GM21528 (cell line): ENCODE data around the gene APOC1.
"Not testable (repeated sequence)": the region's sequence is repeated elsewhere in the genome, so short reads cannot be mapped to it uniquely, and the experiment has no call there.

Source experiments
- ATAC-seq: cut with Tn5 transposase; IDR thresholded peaks from one replicate; pipeline ENCODE4 v1.9.1; 2021; ENCODE audit warnings: mild to moderate bottlenecking, moderate library complexity; ENCODE audit not compliant: unreplicated experiment, low FRiP score

Gene APOC1

DNA sequence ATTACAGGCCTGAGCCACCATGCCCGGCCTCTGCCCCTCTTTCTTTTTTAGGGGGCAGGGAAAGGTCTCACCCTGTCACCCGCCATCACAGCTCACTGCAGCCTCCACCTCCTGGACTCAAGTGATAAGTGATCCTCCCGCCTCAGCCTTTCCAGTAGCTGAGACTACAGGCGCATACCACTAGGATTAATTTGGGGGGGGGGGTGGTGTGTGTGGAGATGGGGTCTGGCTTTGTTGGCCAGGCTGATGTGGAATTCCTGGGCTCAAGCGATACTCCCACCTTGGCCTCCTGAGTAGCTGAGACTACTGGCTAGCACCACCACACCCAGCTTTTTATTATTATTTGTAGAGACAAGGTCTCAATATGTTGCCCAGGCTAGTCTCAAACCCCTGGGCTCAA lies 4.6 kb upstream of the APOC1 start:
- ATAC-seq = no peak

DNA sequence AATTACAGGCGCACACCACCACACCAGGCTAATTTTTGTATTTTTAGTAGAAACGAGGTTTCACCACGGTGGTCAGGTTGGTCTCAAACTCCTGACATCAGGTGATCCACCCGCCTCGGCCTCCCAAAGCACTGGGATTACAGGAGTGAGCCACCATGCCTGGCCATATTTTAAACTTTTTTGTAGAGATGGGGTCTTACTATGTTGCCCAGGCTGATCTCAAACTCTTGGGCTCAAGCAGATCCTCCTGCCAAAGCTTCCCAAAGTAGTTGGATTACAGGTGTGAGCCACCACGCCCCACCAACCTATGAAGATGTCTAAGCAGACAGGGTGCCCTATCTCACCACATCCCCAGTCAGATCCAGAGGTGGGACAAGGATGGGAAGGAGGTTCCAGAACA lies 2.5 kb upstream of the APOC1 start:
- ATAC-seq = not testable (repeated sequence)

DNA sequence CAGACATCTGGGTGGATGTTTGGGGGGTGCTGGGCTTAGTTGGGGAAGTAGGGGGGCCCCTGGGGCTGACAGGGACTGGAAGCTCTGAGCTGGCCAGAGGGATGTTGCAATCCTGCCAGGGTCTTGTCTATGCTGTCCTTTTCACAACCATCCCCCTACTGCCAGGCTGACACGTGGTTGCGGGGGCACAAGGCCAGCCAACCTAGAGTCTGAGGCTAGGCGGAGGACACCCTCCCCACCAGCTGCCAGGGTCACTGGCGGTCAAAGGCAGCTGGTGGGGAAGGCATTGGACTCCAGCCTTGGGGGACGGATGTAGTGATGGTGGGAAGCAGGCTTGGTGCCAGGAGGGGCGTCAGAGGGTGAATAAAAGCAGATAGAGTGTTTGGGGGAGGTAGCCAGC lies 1.6 kb upstream of the APOC1 start:
- ATAC-seq = no peak

DNA sequence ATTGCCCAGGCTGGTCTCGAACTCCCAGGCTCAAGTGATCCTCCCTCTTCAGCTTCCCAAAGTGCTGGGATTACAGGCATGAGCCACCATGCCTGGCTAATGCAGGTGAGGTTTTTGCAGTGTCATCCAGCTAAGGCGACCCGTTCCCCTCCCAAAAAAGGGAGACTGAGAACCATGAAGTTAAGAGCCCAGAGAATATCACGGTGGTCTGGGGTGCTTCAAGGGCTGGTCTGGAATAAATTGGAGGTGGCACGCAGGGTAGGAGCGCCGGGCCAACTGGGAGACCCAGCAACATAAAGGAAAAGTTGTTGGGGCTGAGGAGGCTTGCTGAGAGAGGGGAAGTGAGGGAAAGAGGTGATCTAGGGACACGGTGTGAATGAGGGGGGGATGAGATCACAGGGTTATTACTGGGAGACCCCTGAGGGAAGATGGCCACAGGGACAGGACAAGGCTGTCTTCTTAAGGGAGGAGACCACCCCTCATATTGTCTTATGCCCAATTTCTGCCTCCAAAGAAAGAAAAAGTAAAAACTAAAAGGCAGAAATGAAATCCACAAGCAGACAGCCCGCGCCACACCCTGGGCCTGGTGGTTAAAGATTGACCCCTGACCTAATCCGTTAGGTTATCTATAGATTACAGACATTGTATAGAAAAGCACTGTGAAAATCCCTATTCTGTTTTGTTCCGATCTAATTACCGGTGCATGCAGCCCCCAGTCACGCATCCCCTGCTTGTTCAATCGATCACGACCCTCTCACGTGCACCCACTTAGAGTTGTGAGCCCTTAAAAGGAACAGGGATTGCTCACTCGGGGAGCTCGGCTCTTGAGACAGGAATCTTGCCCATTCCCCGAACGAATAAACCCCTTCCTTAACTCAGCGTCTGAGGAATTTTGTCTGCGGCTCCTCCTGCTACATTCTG lies 636 bp upstream of the APOC1 start:
- not testable (repeated sequence) for ATAC-seq

DNA sequence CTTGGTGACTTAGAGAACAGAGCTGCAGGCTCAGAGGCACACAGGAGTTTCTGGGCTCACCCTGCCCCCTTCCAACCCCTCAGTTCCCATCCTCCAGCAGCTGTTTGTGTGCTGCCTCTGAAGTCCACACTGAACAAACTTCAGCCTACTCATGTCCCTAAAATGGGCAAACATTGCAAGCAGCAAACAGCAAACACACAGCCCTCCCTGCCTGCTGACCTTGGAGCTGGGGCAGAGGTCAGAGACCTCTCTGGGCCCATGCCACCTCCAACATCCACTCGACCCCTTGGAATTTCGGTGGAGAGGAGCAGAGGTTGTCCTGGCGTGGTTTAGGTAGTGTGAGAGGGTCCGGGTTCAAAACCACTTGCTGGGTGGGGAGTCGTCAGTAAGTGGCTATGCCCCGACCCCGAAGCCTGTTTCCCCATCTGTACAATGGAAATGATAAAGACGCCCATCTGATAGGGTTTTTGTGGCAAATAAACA lies 9.9 kb downstream of the APOC1 start:
- no peak for ATAC-seq

DNA sequence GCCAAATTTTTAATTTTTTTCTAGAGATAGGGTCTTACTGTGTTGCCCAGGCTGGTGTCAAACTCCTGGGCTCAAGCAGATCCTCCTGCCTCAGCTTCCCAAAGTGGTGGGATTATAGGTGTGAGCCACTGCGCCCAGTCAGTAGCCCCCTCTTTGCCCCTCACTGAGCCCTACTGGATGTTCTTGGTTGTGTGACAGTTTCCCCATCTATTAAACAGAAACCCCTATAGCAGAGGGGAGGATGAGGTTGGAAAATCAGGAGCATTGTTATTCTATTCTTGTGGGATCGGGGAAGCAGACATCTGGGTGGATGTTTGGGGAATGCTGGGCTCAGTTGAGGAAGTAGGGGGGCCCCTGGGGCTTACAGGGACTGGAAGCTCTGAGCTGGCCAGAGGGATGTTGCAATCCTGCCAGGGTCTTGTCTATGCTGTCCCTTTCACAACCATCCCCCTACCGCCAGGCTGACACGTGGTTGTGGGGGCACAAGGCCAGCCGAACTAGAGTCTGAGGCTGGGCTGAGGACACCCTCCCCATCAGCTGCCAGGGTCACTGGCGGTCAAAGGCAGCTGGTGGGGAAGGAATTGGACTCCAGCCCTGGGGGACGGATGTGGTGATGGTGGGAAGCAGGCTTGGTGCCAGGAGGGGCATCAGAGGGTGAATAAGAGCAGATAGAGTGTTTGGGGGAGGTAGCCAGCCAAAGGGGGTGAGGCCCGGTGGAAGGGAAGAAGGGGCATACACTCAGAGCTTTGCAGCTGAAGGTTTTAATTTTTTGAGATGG lies 10.9 kb downstream of the APOC1 start:
- no peak for ATAC-seq

DNA sequence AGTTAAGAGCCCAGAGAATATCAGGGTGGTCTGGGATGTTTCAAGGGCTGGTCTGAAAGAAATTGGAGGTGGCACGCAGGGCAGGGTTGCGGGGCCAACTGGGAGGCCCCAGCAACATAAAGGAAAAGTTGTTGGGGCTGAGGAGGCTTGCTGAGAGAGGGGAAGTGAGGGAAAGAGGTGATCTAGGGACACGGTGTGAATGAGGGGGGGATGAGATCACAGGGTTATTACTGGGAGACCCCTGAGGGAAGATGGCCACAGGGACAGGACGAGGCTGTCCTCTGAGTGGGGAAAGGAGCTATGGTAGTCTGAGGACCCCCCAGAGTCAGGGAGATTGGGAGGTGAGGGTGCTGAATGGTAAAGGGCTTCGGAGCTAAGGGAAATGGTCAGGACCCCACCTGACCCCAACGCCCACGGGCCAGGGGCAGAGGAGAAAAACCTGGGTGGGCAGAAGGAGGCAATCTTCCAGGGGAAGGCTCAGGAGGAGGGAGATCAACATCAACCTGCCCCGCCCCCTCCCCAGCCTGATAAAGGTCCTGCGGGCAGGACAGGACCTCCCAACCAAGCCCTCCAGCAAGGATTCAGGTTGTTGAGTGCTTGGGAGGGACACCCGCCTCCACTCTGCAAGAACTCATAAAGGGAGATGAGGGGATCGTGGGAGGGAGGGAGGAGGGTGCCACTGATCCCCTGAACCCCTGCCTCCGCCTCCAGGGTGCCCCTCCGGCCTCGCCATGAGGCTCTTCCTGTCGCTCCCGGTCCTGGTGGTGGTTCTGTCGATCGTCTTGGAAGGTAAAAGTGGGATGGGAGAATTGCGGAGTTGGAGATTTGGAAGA lies 12.1 kb downstream of the APOC1 start:
- not testable (repeated sequence) for ATAC-seq

DNA sequence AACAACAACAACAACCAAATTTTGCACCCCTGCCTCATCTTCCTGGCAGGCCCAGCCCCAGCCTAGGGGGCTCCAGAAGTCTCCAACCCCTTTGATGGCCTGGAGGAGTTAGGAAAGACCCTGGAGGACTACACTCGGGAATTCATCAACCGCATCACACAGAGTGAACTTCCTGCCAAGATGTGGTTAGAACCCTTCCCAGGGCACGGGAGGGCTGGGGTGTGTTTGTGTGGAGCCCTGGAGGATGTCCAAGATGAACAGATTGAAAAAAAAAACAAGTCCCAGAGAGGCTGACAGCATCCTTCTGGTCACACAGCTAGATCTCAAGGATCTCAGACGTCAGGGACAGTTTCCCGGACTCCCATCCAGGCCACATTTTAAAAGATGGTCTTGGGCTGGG lies 13.3 kb downstream of the APOC1 start:
- ATAC-seq = no peak

DNA sequence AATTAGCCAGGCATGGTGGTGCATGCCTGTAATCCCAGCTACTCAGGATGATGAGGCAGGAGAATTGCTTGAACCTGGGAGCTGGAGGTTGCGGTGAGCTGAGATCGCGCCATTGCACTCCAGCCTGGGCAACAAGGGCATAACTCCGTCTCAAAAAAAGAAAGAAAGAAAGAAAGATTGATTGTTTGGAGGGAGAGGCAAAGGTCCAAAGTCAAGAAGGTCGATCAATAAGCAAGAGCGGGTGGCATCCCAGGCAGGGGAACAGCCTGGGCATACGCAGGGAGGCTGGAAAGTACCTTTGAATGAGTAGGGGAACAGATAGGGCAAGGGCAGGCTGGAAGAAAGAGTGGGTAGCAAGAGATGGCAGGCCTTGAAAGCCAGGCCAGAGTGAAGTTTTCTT lies 15.7 kb downstream of the APOC1 start:
- ATAC-seq = no peak

DNA sequence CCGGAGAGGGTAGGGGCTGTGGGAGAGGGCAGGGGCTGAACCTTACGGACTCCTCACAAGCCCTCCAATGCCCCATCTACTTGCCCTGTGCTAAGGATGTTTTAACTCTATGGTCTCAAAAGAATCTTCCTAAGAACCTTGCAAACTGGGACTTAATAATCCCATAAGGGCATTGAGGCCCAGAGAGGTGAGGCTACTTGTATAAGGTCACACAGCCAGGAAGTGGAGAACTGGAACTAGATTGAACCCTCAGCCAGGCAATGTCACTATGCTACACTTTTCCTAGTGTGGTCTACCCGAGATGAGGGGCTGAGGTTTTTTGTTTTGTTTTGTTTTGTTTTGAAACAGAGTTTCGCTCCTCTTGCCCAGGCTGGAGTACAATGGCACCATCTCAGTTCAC lies 17.1 kb downstream of the APOC1 start:
- no peak for ATAC-seq

DNA sequence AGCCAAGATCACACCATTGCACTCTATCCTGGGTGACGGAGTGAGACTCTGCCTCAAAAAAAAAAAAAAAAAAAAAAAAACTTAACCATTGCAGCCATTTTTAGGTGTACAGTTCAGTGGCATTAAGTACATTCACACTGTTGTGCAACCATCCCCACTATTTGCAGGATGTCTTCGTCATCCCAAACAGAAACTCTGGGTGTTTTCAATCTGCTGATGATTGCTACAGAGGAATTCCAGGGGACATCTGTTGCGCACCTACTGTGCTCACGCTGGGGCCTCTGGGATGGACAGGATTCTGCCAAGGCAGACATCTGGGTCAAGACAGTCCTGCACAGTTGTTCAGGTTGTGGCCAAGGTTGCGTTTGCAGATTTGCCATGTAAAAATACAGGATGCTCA lies 25.3 kb downstream of the APOC1 start:
- ATAC-seq = no peak

DNA sequence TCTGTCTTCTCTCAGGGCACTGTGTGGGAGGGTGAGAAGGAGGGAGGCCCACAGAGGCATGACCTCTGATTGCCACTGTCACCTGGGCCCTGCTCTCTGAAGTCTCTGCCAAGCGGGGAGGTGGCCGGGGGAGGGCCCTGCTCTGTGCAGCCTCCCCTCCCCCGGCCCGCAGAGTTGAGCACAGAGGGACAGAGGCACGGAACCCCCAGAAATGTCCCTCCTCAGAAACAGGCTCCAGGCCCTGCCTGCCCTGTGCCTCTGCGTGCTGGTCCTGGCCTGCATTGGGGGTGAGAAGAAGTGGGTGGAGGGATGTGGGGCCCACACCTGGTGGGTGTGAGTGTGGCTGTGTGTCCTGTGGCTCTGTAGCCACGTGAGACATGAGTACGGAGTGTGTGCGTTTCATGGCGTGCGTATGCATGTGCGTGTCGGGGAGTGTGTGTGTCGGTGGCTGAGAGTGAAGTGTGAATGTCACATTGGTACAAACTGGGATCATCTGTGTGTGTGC lies 27.7 kb downstream of the APOC1 start, which contains the start of gene APOC4:
Gene APOC4 (plus strand): TSS at position 171 of the 505 bp plus-strand sequence. CDS start 41 bp downstream, at position 212.
- ATAC-seq = no peak

DNA sequence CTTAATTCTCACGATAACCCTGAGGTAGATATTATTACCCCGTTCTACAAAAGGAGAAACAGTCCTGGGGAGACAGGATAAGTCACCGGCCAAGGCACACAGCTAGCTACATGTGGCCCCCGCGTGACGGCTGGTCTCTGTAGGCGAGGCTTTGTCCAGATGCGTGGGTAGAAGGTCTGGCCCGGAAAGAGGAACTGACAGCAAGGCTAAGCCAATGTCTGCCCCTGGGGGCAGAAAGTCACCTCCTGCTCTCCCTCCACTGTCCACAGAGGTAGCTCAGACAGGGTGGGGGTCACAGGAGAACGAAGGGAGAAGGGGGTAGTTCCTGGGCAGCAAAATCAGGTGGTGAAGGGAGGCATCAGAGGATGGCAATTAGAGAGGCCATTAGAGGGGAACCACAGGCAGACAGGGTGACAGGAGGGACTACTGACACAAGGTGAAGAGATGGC lies 29.4 kb downstream of the APOC1 start:
- ATAC-seq = no peak

DNA sequence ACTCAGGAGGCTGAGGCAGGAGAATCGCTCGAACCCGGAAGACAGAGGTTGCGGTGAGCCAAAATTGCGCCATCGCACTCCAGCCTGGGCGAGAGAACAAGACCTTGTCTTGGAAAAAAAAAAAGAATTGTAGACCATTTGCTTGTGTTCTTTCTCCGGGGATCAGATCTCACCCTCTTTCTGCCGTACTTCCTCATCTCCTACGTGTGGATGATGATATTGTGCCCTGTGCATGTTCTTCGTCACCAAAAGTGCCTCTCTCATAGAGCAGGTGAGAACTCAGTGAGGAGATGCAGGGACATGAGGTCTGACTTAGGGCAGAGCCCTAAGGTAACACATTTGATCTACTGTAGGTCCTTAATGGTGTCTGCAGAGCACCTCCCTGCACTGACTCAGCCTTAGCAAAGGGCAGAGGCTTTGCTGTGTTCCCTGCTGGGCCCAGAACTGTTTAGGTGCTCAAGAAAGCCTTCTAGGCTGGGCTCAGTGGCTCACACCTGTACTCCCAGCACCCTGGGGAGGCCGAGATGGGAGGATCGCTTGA lies 32.7 kb downstream of the APOC1 start:
- no peak for ATAC-seq

DNA sequence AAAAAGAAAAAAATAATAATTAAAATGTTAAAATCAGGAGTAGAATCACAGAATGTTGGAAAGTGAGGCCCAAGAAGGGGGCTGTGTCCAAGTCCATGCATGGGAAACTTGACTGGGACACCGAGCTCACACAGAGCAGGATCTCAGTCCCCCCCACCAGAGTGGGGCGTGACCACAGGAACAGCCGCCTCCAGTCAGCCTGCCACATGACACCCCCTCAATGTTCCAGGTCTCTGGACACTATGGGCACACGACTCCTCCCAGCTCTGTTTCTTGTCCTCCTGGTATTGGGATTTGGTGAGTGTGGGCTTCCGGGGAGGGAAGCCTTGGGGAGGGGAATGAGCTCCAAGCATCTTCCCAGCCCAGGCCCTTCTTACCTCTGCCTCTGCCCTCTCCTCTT lies 33.8 kb downstream of the APOC1 start:
- ATAC-seq = no peak

DNA sequence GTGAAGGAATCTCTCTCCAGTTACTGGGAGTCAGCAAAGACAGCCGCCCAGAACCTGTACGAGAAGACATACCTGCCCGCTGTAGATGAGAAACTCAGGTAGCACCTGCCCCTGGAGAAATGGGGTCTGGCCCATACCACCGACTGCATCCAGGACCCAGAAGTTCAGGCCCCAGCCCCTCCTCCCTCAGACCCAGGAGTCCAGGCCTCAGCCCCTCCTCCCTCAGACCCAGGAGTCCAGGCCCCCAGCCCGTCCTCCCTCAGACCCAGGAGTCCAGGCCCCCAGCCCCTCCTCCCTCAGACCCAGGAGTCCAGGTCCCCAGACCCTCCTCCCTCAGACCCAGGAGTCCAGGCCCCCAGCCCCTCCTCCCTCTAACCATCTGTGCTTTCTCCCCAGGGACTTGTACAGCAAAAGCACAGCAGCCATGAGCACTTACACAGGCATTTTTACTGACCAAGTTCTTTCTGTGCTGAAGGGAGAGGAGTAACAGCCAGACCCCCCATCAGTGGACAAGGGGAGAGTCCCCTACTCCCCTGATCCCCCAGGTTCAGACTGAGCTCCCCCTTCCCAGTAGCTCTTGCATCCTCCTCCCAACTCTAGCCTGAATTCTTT lies 34.5 kb downstream of the APOC1 start:
- ATAC-seq = no peak

DNA sequence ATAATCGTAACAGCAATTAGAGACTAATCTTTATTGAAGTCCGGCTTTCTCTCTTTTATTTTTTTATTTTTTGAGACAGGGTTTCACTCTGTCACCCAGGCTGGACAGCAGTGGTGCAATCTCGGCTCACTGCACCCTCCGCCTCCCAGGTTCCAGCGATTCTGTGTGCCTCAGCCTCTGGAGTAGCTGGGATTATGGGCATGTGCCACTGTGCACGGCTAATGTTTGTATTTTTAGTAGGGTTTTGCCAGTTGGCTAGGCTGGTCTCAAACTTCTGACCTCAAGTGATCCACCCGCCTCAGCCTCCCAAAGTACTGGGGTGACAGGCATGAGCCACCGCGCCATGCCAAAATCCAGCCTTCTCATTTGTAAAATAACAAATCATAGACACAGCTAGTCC lies 35.1 kb downstream of the APOC1 start:
- ATAC-seq = no peak

DNA sequence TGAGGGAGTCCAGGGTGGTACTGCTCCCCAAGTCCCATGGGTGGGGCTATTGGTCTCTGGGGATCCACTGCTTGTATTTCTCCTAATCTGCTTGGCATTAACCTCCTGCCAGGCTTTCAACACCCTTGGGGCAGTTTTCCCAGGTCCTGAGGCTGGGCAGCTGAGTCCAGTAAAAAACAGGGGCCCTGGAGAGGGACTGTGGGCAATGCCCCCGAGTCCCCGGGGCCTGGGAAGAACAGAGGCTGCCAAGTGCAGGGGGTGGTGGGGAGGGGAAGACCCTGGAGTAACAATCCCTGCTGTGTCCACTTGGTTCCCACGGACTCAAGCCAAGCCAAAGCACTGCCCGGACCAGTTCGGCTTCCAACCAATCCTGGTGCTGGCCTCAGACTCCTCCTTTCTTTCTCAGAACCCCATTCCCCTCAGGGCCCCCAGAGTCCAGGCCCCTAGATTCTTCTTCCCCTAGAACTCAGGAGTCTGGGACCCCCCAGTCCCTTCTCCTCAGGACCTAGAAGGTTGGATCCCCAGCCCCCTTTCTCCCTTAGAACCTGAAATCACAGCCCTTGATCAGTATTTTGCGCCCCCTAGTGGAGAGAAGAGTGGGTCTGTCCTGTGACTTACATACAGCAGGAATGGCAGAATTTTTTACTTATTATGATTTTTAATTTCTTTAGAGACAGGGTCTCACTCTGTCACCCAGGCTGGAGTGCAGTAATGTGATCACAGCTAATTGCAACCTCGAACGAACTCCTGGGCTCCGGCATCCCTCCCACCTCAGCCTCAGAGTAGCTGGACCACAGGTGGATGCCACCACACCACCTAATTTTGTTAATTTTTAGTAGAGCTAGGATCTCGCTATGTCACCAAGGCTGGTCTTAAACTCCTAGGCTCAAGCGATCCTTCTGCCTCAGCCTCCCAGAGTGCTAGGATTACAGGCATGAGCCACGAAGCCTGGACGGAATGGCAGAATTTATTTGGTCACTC lies 37.1 kb downstream of the APOC1 start:
- ATAC-seq = no peak
